Neural cell (in vitro differentiated cells): ENCODE data around the gene ZIM2. TPM values are rescaled to one million over a fixed set of nuclear protein-coding genes. Genes with fewer than 3 reads are reported as not detected.
"Not testable (repeated sequence)": the region's sequence is repeated elsewhere in the genome, so short reads cannot be mapped to it uniquely, and the experiment has no call there.

Experiments used
- H2AFZ ChIP-seq: fragments of 200-600, 300-800 bp; sonication (generic), shearing (Covaris generic); 2 replicates; pipeline ENCODE4 v1.6.0; 2014; ENCODE audit warnings: low read depth, mild to moderate bottlenecking, antibody characterized with exemption, low read length, moderate library complexity
- H3F3A ChIP-seq: fragments of 200-600 bp; shearing (Covaris generic); 2 replicates; pipeline ENCODE4 v1.6.1; 2016; ENCODE audit warnings: mild to moderate bottlenecking, moderate library complexity, mixed read lengths, antibody characterized with exemption, low read length; ENCODE audit not compliant: insufficient read depth, poor library complexity, severe bottlenecking
- H3K27ac ChIP-seq: fragments of 200-600, 300-800 bp; sonication (generic), shearing (Covaris generic); 2 replicates; pipeline ENCODE4 v1.5.1; 2014; ENCODE audit warnings: mild to moderate bottlenecking, low read length, moderate library complexity
- H3K27me3 ChIP-seq: fragments of 300-800, 200-600 bp; sonication (generic), shearing (Covaris generic); 2 replicates; pipeline ENCODE4 v1.6.0; 2014; ENCODE audit warnings: mild to moderate bottlenecking, low read depth, low read length, moderate library complexity; ENCODE audit not compliant: insufficient read depth
- H3K36me3 ChIP-seq: fragments of 300-800, 200-600 bp; sonication (generic), shearing (Covaris generic); 2 replicates; pipeline ENCODE4 v1.5.1; 2014; ENCODE audit warnings: mild to moderate bottlenecking, antibody characterized with exemption, low read length, moderate library complexity; ENCODE audit not compliant: insufficient read depth
- H3K4me2 ChIP-seq: fragments of 300-800, 200-600 bp; sonication (generic), shearing (Covaris generic); 2 replicates; pipeline ENCODE4 v1.6.0; 2014; ENCODE audit warnings: mild to moderate bottlenecking, low read length
- H3K4me3 ChIP-seq: fragments of 300-800, 200-600 bp; sonication (generic), shearing (Covaris generic); 2 replicates; pipeline ENCODE4 v1.5.1; 2014; ENCODE audit warnings: mild to moderate bottlenecking, low read length, moderate library complexity
- H3K79me2 ChIP-seq: fragments of 200-600 bp; shearing (Covaris generic); replicated peaks from 2 replicates; pipeline ENCODE4 v1.6.0; 2014; ENCODE audit warnings: mild to moderate bottlenecking, low read length, moderate library complexity; ENCODE audit not compliant: insufficient read depth
- H3K9ac ChIP-seq: fragments of 300-800, 200-600 bp; sonication (generic), shearing (Covaris generic); 2 replicates; pipeline ENCODE4 v1.6.1; 2016; ENCODE audit warnings: mild to moderate bottlenecking, low read length, mixed read lengths
- H3K9me2 ChIP-seq: fragments of 200-600 bp; shearing (Covaris generic); 2 replicates; pipeline ENCODE4 v1.6.1; 2016; ENCODE audit warnings: mild to moderate bottlenecking, low read length, mixed read lengths; ENCODE audit not compliant: insufficient read depth
- H3K9me3 ChIP-seq: fragments of 200-600, 300-800 bp; sonication (generic), shearing (Covaris generic); 2 replicates; pipeline ENCODE4 v1.6.1; 2016; ENCODE audit warnings: mild to moderate bottlenecking, mixed run types, low read length, moderate library complexity, mixed read lengths
- H4K20me1 ChIP-seq: fragments of 200-600 bp; shearing (Covaris generic); 2 replicates; pipeline ENCODE4 v1.6.1; 2016; ENCODE audit warnings: mild to moderate bottlenecking, mixed run types; ENCODE audit not compliant: insufficient read depth
- CTCF ChIP-seq: fragments of 450-650 bp; IDR thresholded peaks from 2 replicates; pipeline ENCODE4 v1.5.1; 2014; ENCODE audit warnings: antibody characterized with exemption, mild to moderate bottlenecking, moderate library complexity; ENCODE audit not compliant: poor library complexity, severe bottlenecking
- EP300 ChIP-seq: fragments of 450-650 bp; conservative IDR thresholded peaks from 2 replicates; pipeline ENCODE4 v1.6.1; 2014; ENCODE audit warnings: antibody characterized with exemption, mild to moderate bottlenecking, moderate library complexity; ENCODE audit not compliant: poor library complexity, severe bottlenecking
- EZH2 ChIP-seq: fragments of 200-600, 300-800 bp; shearing (Covaris generic), sonication (generic); IDR thresholded peaks from 2 replicates; pipeline ENCODE4 v1.6.1; 2014; ENCODE audit warnings: antibody characterized with exemption, low read length, borderline replicate concordance, mild to moderate bottlenecking; ENCODE audit not compliant: insufficient read depth, poor library complexity, severe bottlenecking
- MXI1 ChIP-seq: fragments of 450-650 bp; conservative IDR thresholded peaks from 2 replicates; pipeline ENCODE4 v1.6.1; 2014; ENCODE audit warnings: antibody characterized with exemption, mild to moderate bottlenecking; ENCODE audit not compliant: poor library complexity, severe bottlenecking
- POLR2AphosphoS5 ChIP-seq: IDR thresholded peaks from 2 replicates; pipeline ENCODE4 v1.6.1; 2012
- RAD21 ChIP-seq: fragments of 450-650 bp; conservative IDR thresholded peaks from 2 replicates; pipeline ENCODE4 v1.6.1; 2014; ENCODE audit warnings: antibody characterized with exemption, mild to moderate bottlenecking, moderate library complexity
- REST ChIP-seq: IDR thresholded peaks from 2 replicates; pipeline ENCODE4 v1.6.1; 2012; ENCODE audit warnings: borderline replicate concordance
- SMC3 ChIP-seq: fragments of 450-650 bp; conservative IDR thresholded peaks from 2 replicates; pipeline ENCODE4 v1.6.1; 2014; ENCODE audit warnings: antibody characterized with exemption, mild to moderate bottlenecking, moderate library complexity; ENCODE audit not compliant: poor library complexity
- TAF1 ChIP-seq: IDR thresholded peaks from 2 replicates; pipeline ENCODE4 v1.6.1; 2012; ENCODE audit warnings: low read depth
- polyA plus RNA-seq: library from polyadenylated mRNA; depleted of rRNA; stranded (reverse); fragments of >200 nt; gene quantifications from 2 replicates; pipeline ENCODE4 v1.2.3, GENCODE V29; 2014

Gene ZIM2
- polyA plus RNA-seq, 1 donor from 2014 or later, result not detected

GRCh38 chr19:56864443-56865125, 24.1 kb upstream of the ZIM2 start:
- Histone ChIP-seq H2AFZ (no peak overlapping the region), H3K9ac (no peak overlapping the region), H4K20me1 (no peaks in the 10 kb centered on the region), H3K79me2 (no peaks in the 10 kb centered on the region), H3K9me2 (no peaks in the 10 kb centered on the region), H3K9me3 (peaks cover 7% of the 10 kb centered on the region), H3K27me3 (no peaks in the 10 kb centered on the region), H3F3A (no peaks in the 10 kb centered on the region), H3K27ac (no peak overlapping the region), H3K4me3 (no peak overlapping the region), H3K36me3 (no peaks in the 10 kb centered on the region), H3K4me2 (no peak overlapping the region)
- TF ChIP-seq CTCF, result no peak
- TF ChIP-seq POLR2AphosphoS5, result no peak
- TF ChIP-seq RAD21, result no peak
- TF ChIP-seq EP300, result no peak
- no peak for TF ChIP-seq SMC3
- no peak for TF ChIP-seq TAF1
- no peak for TF ChIP-seq EZH2
- no peak for TF ChIP-seq MXI1
- no peak for TF ChIP-seq REST

GRCh38 chr19:56862741-56863140, 22.2 kb upstream of the ZIM2 start:
- TF ChIP-seq CTCF (no peak), MXI1 (no peak), EP300 (no peak), REST (no peak), TAF1 (no peak), EZH2 (no peak), POLR2AphosphoS5 (no peak), RAD21 (no peak), SMC3 (no peak)
- no peak overlapping the region for H3K9ac ChIP-seq
- H3K4me3 ChIP-seq, result no peak overlapping the region
- H3K4me2 ChIP-seq, result no peak overlapping the region
- H3K27ac ChIP-seq, result no peak overlapping the region
- H3F3A ChIP-seq, result no peaks in the 10 kb centered on the region
- no peaks in the 10 kb centered on the region for H3K36me3 ChIP-seq
- no peak overlapping the region for H2AFZ ChIP-seq
- H3K79me2 ChIP-seq, result no peaks in the 10 kb centered on the region
- peaks cover 9% of the 10 kb centered on the region for H3K9me3 ChIP-seq
- no peaks in the 10 kb centered on the region for H3K9me2 ChIP-seq
- no peaks in the 10 kb centered on the region for H3K27me3 ChIP-seq
- H4K20me1 ChIP-seq, result no peaks in the 10 kb centered on the region

- not testable (repeated sequence) for H2AFZ ChIP-seq, H3K4me3 ChIP-seq, H3K27ac ChIP-seq, H3K9ac ChIP-seq, H4K20me1 ChIP-seq, H3K36me3 ChIP-seq, H3K27me3 ChIP-seq, H3K9me2 ChIP-seq, H3K79me2 ChIP-seq, H3K4me2 ChIP-seq, H3F3A ChIP-seq
- H3K9me3 ChIP-seq, result peaks cover 14% of the 10 kb centered on the region
These were observed 19.9 kb upstream of the ZIM2 start for GRCh38 chr19:56860409-56860808.
